ENCODE measurements around the gene TOP1. TPM values are rescaled to one million over a fixed set of nuclear protein-coding genes. Genes with fewer than 3 reads are reported as not detected.

The TOP1 gene
- 100 to 1,000 TPM; 117 to 131 (median 121) TPM for total RNA-seq

GRCh38 chr20:41028359-41029149 lies at the start of gene TOP1:
Gene TOP1 (plus strand): TSS chr20:41028822. CDS start chr20:41029068, 246 bp downstream.
- H3K9me3 Mint-ChIP-seq, result no peaks in the 10 kb centered on the region
- ATAC-seq (peak; percentile 97 to 98), DNase-seq (peak; percentile 100)
- H3K4me1 Mint-ChIP-seq (ENCODE audit: low read depth), result peaks cover 48% of the 10 kb centered on the region
- peaks cover 32% of the 10 kb centered on the region for H3K36me3 Mint-ChIP-seq (ENCODE audit: insufficient read depth)
- H3K4me3 Mint-ChIP-seq, result peak within 1 kb of the TSS; percentile 92
- H3K27me3 Mint-ChIP-seq (ENCODE audit: low read depth), result no peaks in the 10 kb centered on the region

GRCh38 chr20:40979247-40979646 lies 49.4 kb upstream of the TOP1 start:
- peaks cover 20% of the 10 kb centered on the region for H3K9me3 Mint-ChIP-seq
- no peak overlapping the region for H3K4me3 Mint-ChIP-seq
- peaks cover 8% of the 10 kb centered on the region for H3K36me3 Mint-ChIP-seq (ENCODE audit: insufficient read depth)
- H3K27me3 Mint-ChIP-seq (ENCODE audit: low read depth), result peaks cover 16% of the 10 kb centered on the region
- ATAC-seq, result no peak
- DNase-seq, result no peak
- H3K4me1 Mint-ChIP-seq (ENCODE audit: low read depth), result no peaks in the 10 kb centered on the region

GRCh38 chr20:40980106-40980827 lies 48.4 kb upstream of the TOP1 start:
- Mint-ChIP-seq H3K27me3 (ENCODE audit: low read depth) (peaks cover 15% of the 10 kb centered on the region), H3K4me3 (no peak overlapping the region), H3K4me1 (ENCODE audit: low read depth) (no peaks in the 10 kb centered on the region), H3K9me3 (peaks cover 20% of the 10 kb centered on the region), H3K36me3 (ENCODE audit: insufficient read depth) (peaks cover 8% of the 10 kb centered on the region)
- DNase-seq, result no peak
- ATAC-seq, result no peak

- DNase-seq (no peak), ATAC-seq (no peak)
- Mint-ChIP-seq H3K4me3 (no peak overlapping the region), H3K36me3 (ENCODE audit: insufficient read depth) (peaks cover 8% of the 10 kb centered on the region), H3K4me1 (ENCODE audit: low read depth) (no peaks in the 10 kb centered on the region), H3K27me3 (ENCODE audit: low read depth) (peaks cover 9% of the 10 kb centered on the region), H3K9me3 (peaks cover 20% of the 10 kb centered on the region)
Measured at GRCh38 chr20:40980828-40981310, 47.8 kb upstream of the TOP1 start.

GRCh38 chr20:40982415-40983145 lies 46.0 kb upstream of the TOP1 start:
- Mint-ChIP-seq H3K9me3 (peaks cover 12% of the 10 kb centered on the region), H3K27me3 (ENCODE audit: low read depth) (peaks cover 5% of the 10 kb centered on the region), H3K4me1 (ENCODE audit: low read depth) (peaks cover 12% of the 10 kb centered on the region), H3K4me3 (no peak overlapping the region), H3K36me3 (ENCODE audit: insufficient read depth) (peaks cover 3% of the 10 kb centered on the region)
- ATAC-seq, result no peak
- DNase-seq, result no peak

- Mint-ChIP-seq H3K4me1 (ENCODE audit: low read depth) (peaks cover 13% of the 10 kb centered on the region), H3K27me3 (ENCODE audit: low read depth) (no peaks in the 10 kb centered on the region), H3K9me3 (no peaks in the 10 kb centered on the region), H3K36me3 (ENCODE audit: insufficient read depth) (no peaks in the 10 kb centered on the region), H3K4me3 (no peak overlapping the region)
- ATAC-seq, result no peak
- no peak for DNase-seq
Measured at GRCh38 chr20:40983898-40984297, 44.7 kb upstream of the TOP1 start.

- DNase-seq (no peak), ATAC-seq (no peak)
- no peaks in the 10 kb centered on the region for H3K27me3 Mint-ChIP-seq (ENCODE audit: low read depth)
- no peaks in the 10 kb centered on the region for H3K36me3 Mint-ChIP-seq (ENCODE audit: insufficient read depth)
- H3K9me3 Mint-ChIP-seq, result no peaks in the 10 kb centered on the region
- peaks cover 13% of the 10 kb centered on the region for H3K4me1 Mint-ChIP-seq (ENCODE audit: low read depth)
- no peak overlapping the region for H3K4me3 Mint-ChIP-seq
Measured at GRCh38 chr20:40984496-40984895, 44.1 kb upstream of the TOP1 start.

- DNase-seq (no peak), ATAC-seq (no peak)
- H3K9me3 Mint-ChIP-seq, result no peaks in the 10 kb centered on the region
- H3K4me3 Mint-ChIP-seq, result no peak overlapping the region
- H3K4me1 Mint-ChIP-seq (ENCODE audit: low read depth), result peaks cover 27% of the 10 kb centered on the region
- H3K36me3 Mint-ChIP-seq (ENCODE audit: insufficient read depth), result no peaks in the 10 kb centered on the region
- no peaks in the 10 kb centered on the region for H3K27me3 Mint-ChIP-seq (ENCODE audit: low read depth)
Measured at GRCh38 chr20:40986774-40987173, 41.8 kb upstream of the TOP1 start.

- H3K36me3 Mint-ChIP-seq (ENCODE audit: insufficient read depth), result no peaks in the 10 kb centered on the region
- DNase-seq (peak; percentile 62), ATAC-seq (peak; percentile 88 to 91)
- H3K4me1 Mint-ChIP-seq (ENCODE audit: low read depth), result peaks cover 32% of the 10 kb centered on the region
- H3K9me3 Mint-ChIP-seq, result no peaks in the 10 kb centered on the region
- no peaks in the 10 kb centered on the region for H3K27me3 Mint-ChIP-seq (ENCODE audit: low read depth)
- H3K4me3 Mint-ChIP-seq, result no peak overlapping the region
Measured at GRCh38 chr20:40990542-40991120, 38.0 kb upstream of the TOP1 start.

GRCh38 chr20:40991181-40991889 lies 37.3 kb upstream of the TOP1 start:
- DNase-seq, result no peak
- ATAC-seq, result peak; percentile 63 to 72

GRCh38 chr20:40992349-40993113 lies 36.1 kb upstream of the TOP1 start:
- H3K36me3 Mint-ChIP-seq (ENCODE audit: insufficient read depth), result no peaks in the 10 kb centered on the region
- peaks cover 21% of the 10 kb centered on the region for H3K4me1 Mint-ChIP-seq (ENCODE audit: low read depth)
- no peaks in the 10 kb centered on the region for H3K27me3 Mint-ChIP-seq (ENCODE audit: low read depth)
- no peak overlapping the region for H3K4me3 Mint-ChIP-seq
- no peaks in the 10 kb centered on the region for H3K9me3 Mint-ChIP-seq
- DNase-seq (no peak), ATAC-seq (no peak)

More at GRCh38 chr20:40991181-40991889, 37.3 kb upstream of the TOP1 start:
- peaks cover 32% of the 10 kb centered on the region for H3K4me1 Mint-ChIP-seq (ENCODE audit: low read depth)
- peak overlapping the region; percentile 5 for H3K4me3 Mint-ChIP-seq
- no peaks in the 10 kb centered on the region for H3K27me3 Mint-ChIP-seq (ENCODE audit: low read depth)
- no peaks in the 10 kb centered on the region for H3K36me3 Mint-ChIP-seq (ENCODE audit: insufficient read depth)
- no peaks in the 10 kb centered on the region for H3K9me3 Mint-ChIP-seq

- Mint-ChIP-seq H3K36me3 (ENCODE audit: insufficient read depth) (no peaks in the 10 kb centered on the region), H3K27me3 (ENCODE audit: low read depth) (no peaks in the 10 kb centered on the region), H3K9me3 (no peaks in the 10 kb centered on the region), H3K4me1 (ENCODE audit: low read depth) (peaks cover 19% of the 10 kb centered on the region), H3K4me3 (no peak overlapping the region)
- no peak for ATAC-seq
- no peak for DNase-seq
Measured at GRCh38 chr20:40993794-40994540, 34.7 kb upstream of the TOP1 start.

All from activated T-cell treated with anti-CD3 and anti-CD28 coated beads, Interleukin-2, amount 50 U/mL, for 4 hours (primary cell).